Measurements from ENCODE around the gene NFIA.

NFIA gene

GRCh38 chr1:61496501-61496900 lies 414.1 kb downstream of the NFIA start:
- TF ChIP-seq TAF1 (IDR thresholded peaks at IDR 0.05; ENCODE audit: low read depth), result no peak
- TF ChIP-seq USF1 (IDR thresholded peaks at IDR 0.05), result no peak
- no peak for TF ChIP-seq REST (IDR thresholded peaks at IDR 0.05; ENCODE audit: low read depth)
- no peak for TF ChIP-seq NFIC (IDR thresholded peaks at IDR 0.05)
- no peak for TF ChIP-seq RAD21 (IDR thresholded peaks at IDR 0.05; ENCODE audit: low read depth)
- no peak for TF ChIP-seq CEBPB (IDR thresholded peaks at IDR 0.05)
- no peak for TF ChIP-seq YY1 (IDR thresholded peaks at IDR 0.05; ENCODE audit: low read depth)
- no peak for TF ChIP-seq TEAD4 (IDR thresholded peaks at IDR 0.05)
- TF ChIP-seq EGR1 (IDR thresholded peaks at IDR 0.05), result no peak
- TF ChIP-seq MAX (IDR thresholded peaks at IDR 0.05), result no peak
- TF ChIP-seq ZBTB7A (IDR thresholded peaks at IDR 0.05; ENCODE audit: low read depth), result no peak
- TF ChIP-seq FOXM1 (IDR thresholded peaks at IDR 0.05; ENCODE audit: borderline replicate concordance, low read depth), result no peak

- TF ChIP-seq CEBPB (IDR thresholded peaks at IDR 0.05) (no peak), REST (IDR thresholded peaks at IDR 0.05; ENCODE audit: low read depth) (no peak), YY1 (IDR thresholded peaks at IDR 0.05; ENCODE audit: low read depth) (no peak), TEAD4 (IDR thresholded peaks at IDR 0.05) (no peak), RAD21 (IDR thresholded peaks at IDR 0.05; ENCODE audit: low read depth) (no peak), USF1 (IDR thresholded peaks at IDR 0.05) (no peak), ZBTB7A (IDR thresholded peaks at IDR 0.05; ENCODE audit: low read depth) (no peak), NFIC (IDR thresholded peaks at IDR 0.05) (no peak), MAX (IDR thresholded peaks at IDR 0.05) (no peak), CREB1 (IDR thresholded peaks at IDR 0.05; ENCODE audit: low read depth) (no peak), TCF12 (IDR thresholded peaks at IDR 0.05; ENCODE audit: low read depth) (no peak), EP300 (IDR thresholded peaks at IDR 0.05; ENCODE audit: borderline replicate concordance) (no peak), TAF1 (IDR thresholded peaks at IDR 0.05; ENCODE audit: low read depth) (no peak), FOXM1 (IDR thresholded peaks at IDR 0.05; ENCODE audit: borderline replicate concordance, low read depth) (no peak), EGR1 (IDR thresholded peaks at IDR 0.05) (no peak)
These were observed 414.7 kb downstream of the NFIA start for GRCh38 chr1:61497013-61497412.

- no peak for TF ChIP-seq TAF1 (IDR thresholded peaks at IDR 0.05; ENCODE audit: low read depth)
- no peak for TF ChIP-seq TCF12 (IDR thresholded peaks at IDR 0.05; ENCODE audit: low read depth)
- TF ChIP-seq NFIC (IDR thresholded peaks at IDR 0.05), result no peak
- TF ChIP-seq USF1 (IDR thresholded peaks at IDR 0.05), result no peak
- no peak for TF ChIP-seq TEAD4 (IDR thresholded peaks at IDR 0.05)
- TF ChIP-seq REST (IDR thresholded peaks at IDR 0.05; ENCODE audit: low read depth), result no peak
- no peak for TF ChIP-seq CREB1 (IDR thresholded peaks at IDR 0.05; ENCODE audit: low read depth)
- TF ChIP-seq CEBPB (IDR thresholded peaks at IDR 0.05), result no peak
- TF ChIP-seq EP300 (IDR thresholded peaks at IDR 0.05; ENCODE audit: borderline replicate concordance), result no peak
- no peak for TF ChIP-seq ZBTB7A (IDR thresholded peaks at IDR 0.05; ENCODE audit: low read depth)
These were observed 416.0 kb downstream of the NFIA start for GRCh38 chr1:61498342-61498741.

Measured in Ishikawa (cell line).